NCI-H1092 (cell line): Measurements from ENCODE around the gene ACOT7.
A peak's percentile ranks its signal among the peaks of the same experiment; 100 is the strongest.

Experiments used
- DNase-seq: peaks from one replicate; lab custom pipeline; 2025; lab: John Stamatoyannopoulos, UW

ACOT7 gene

GRCh38 chr1:6285336-6285735, 108.2 kb downstream of the ACOT7 start:
- DNase-seq = no peak

GRCh38 chr1:6282577-6283270, 110.8 kb downstream of the ACOT7 start:
- no peak for DNase-seq

DNA sequence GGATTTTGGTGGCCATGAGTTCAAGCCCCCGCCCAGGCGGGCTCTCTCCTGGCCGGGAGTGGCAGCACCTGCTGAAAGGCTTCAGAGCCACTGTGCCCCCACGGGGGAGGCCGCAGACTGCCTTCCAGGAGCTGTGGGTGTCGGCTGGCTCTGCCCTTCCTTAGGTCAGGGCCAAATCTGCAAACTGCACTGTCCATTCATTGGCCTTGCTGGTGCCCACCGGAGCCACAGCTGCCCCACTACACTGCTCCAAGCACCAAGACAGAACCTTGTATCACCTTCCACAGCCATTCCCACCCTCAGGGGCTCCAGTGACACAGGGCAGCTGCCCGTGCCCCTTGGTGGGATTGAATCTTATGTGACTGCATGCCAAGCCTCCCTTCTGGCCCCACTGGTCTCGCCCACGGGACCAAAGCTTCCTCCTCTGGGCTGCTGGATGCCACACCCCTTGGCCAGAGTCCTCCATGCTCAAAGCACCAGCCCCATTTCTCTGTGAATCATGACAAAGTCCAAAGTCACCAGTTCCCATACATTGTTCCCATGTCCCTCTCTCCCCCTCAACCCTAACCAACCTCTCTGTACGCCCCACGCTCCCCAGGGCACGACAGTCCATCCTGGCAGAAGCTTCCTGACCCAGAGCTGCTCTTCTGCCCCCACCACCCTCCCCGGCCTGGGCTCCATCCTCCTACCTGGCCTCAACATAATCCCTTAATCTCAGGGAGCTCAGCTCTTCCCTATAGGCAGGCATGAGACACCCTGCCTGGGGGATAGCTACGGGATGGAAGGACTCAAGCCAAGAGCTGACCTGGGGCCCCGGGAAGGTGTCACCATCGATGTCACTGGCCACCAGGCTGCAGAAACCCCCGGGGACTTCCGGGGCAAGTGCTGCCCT, 111.8 kb downstream of the ACOT7 start:
- no peak for DNase-seq

DNA sequence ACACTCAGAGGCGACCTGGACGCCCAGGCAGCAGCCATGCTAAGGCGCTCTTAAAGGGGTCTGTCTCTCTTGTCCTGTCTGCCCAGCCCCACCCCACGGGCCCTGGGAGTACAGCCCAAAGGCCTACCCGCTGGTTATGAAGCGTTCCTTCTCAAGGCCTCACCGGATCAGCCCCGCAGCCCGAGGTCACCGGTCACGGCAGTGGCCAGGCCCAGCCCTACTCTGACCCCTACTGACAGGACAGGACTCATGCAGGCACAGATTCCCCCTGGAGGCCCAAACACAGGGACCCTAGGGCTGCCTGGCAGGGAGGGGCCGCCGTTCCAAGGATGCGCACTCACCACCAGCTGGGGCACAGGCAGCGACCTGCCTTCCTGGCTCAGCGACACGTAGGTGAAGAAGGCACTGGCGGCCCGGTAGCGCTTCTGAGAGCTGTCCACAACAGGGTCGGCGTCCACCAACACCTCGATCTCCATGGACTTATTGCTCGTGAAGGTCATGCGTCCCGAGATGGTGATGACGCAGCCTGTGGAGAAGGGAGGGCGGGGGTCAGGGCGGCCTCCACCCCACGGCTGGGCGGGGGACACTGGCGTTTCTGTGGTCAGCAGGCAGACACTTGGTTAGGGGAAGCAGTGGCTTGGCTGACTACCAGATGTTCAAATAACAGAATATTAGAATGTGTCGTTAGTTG, 112.7 kb downstream of the ACOT7 start:
- no peak for DNase-seq

DNA sequence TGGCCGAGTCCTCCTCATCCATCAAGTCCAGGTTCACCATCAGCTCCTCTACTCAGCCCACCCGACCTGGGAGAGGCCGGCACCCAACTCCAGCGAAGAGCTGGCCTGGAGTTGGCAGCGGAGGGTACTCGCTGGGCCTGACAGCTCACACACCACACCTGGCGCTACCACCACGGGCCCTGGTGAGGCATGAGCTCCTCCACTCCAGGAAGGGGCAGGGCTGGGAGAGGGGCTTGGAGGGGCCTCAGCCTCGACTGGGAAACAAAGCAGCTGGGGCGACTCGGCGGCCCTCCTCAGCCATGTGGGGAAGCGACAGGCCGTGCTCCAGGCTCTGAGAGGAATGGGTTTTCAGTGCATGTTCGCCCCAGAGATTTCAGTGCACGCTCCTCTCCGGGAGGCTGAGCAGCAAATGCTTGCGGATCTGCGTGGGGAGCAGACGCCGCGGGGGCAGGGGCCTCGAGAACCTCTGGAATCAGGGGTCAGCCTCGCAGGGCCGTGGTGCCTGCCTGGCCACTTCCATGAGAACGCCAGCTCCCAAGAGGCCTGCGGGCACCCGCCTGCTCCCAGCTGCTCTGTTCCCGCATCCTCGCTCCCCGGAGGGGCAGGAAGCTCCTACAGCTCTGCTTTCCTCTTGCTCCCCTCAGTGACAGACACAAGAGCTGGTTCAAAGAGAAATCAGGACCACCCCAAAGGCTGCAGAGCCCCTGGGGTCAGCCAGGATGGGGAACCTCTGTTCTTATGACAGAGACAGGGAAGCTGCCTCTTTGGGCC, 113.8 kb downstream of the ACOT7 start:
- DNase-seq = no peak

- no peak for DNase-seq
These were observed 114.5 kb downstream of the ACOT7 start for GRCh38 chr1:6279066-6279465.

GRCh38 chr1:6278263-6278662, 115.3 kb downstream of the ACOT7 start:
- DNase-seq = no peak

- DNase-seq = no peak
These were observed 116.6 kb downstream of the ACOT7 start for GRCh38 chr1:6276811-6277555.

DNA sequence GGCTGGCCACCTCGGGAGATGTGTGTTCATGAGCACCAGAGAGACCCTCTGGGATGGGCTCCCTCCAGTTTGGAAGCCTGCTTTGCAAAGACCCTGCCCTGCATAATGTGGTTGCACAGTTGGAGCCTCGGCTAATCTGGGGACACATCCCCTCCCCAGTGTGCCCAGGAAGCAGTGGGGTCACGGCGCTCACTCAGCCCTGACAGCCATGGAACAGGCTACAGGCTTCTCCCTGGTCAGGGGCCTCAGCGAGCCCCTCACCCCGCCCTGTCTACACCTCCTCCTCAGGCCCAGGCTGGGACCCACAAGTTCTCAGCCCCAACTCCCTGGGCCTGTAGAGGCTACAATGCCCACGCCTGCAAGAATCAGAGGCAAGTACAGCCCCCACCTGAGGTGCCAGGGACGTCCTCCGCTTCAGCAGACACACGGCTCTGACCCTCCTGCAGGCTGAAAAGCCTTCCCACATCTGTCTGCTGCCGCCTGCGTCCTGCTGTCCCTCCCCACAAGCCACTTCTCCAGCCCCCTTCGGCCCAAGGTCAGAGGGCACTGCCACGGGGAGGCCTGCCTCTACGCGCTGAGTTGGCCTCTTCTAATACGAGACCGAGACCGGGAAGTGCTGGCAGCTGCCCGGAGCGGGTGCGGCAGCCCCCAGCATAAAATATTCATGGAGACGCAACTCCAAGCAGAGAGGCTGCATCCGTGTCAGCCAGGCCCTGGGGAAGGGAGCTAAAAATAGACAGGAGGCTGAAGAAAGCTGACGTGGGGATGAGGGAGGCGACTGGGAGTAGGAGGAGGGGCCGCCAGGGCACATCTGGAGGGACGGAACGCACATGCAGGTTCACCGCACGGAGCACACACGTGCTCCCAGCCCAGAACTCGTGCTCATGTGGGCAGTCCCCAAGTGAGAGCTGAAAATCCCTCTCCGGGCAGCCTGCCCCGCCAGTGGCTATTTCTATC, 117.5 kb downstream of the ACOT7 start:
- peak; percentile 61 for DNase-seq

- DNase-seq = no peak
These were observed 118.9 kb downstream of the ACOT7 start for GRCh38 chr1:6274622-6275139.

DNA sequence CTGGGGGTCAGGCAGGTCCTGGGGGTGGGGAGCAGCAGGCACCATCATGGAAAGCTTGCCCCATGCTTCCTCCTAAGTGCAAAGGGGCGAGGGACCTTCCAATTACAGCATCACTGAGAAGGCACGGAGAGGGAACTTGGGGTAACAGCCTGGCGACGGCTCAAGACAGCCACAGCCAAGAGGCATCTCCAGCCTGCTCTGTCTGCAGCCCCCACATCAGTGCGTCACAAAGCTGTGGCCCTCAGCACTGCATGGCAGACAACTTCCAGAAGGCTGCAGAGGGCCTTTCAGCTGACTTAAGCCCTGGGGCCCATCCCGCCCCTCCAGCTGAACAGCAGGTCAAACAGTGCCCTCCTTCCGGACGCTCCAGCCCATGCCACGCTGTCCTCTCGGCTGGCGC, 119.5 kb downstream of the ACOT7 start:
- DNase-seq = no peak

- DNase-seq = no peak
These were observed 120.1 kb downstream of the ACOT7 start for GRCh38 chr1:6273380-6273891.

DNA sequence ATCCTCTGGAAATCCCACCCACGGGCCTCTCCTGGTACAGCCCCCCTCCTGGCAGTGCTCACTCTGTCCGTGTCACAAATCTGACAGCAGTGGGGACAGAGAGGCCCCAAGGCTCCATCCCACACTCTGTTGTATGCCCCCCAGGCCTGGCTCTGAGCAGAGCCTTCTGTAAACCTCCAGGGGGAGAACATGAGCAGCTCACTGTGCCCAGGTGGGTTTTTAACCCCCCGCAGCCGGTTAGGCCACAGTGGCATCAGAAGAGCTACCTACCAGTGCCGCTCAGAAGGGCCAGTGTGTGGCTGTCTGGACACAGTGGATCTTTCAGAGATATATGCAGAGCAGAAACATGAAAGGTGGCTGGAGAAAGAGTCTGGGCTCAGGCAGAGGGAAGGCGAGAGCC, 120.7 kb downstream of the ACOT7 start:
- no peak for DNase-seq

GRCh38 chr1:6272452-6272851, 121.1 kb downstream of the ACOT7 start:
- no peak for DNase-seq

DNA sequence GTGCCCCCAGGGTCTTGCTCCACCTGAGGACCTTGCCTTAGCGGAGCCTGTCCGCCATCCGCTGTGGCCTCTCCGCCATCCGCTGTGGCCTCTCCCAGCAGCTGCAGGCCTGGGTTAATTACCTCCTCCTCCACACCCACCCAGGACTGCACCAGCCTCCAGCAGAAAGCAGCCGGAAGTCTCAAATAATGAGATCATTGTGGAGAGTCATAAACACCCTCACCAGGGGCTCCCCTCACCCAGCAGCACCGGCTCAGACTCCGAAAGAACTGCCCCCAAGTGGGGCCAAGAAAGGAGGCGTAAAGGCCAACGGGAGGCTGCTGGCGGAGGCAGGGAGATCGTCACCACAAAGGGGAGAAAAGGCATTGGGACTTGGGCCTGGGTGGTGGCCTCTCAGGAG, 122.0 kb downstream of the ACOT7 start:
- peak; percentile 87 for DNase-seq

GRCh38 chr1:6271006-6271405, 122.6 kb downstream of the ACOT7 start:
- peak; percentile 76 for DNase-seq

DNA sequence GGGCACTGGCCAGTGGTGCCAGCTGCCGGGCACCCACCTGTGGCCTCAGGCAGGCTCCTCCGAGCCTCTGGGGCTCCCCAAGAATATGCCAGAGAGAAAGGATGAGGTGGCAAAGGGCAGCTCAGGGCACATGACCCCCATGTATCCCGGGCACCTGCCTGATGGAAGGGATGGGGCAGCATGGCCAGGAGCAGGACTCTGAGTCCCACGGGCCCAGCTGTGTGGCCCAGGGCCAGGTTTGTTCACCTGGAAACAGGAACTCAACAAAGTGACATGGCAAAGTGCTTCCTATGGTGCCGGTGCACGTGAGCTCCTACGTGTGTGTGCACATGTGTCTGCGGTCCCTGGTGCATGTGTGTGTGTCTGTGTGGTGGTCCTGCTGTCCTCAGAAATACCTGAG, 123.2 kb downstream of the ACOT7 start:
- peak; percentile 55 for DNase-seq

- DNase-seq = peak; percentile 73
These were observed 123.7 kb downstream of the ACOT7 start for GRCh38 chr1:6269720-6270400.

DNA sequence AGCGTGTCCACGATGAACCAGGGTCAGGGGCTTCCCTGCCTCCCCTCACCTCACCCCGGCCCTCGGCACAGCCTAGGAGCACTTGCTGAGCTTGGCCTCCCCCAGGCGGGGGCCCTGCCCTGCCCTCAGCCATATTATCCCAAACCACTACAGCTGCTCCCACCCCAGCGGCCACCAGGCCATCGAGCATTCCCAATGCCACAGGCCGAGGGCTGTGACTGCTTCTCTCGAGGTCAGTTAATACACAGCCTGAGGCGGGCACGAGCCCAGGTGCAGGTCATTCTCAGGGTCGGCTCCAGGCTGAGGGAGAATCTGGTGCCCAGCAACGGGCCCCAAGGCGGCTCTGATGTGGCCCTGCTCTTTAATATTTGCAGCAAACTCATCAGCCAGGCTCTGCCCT, 124.3 kb downstream of the ACOT7 start:
- no peak for DNase-seq
